Natural killer cell (primary cell): ENCODE measurements around the gene HNRNPA1. TPM values are rescaled to one million over a fixed set of nuclear protein-coding genes. Genes with fewer than 3 reads are reported as not detected.
A peak's percentile ranks its signal among the peaks of the same experiment; 100 is the strongest.
"Not testable (repeated sequence)": the region's sequence is repeated elsewhere in the genome, so short reads cannot be mapped to it uniquely, and the experiment has no call there.

Source experiments
- ATAC-seq, 3 donors: fragments of 150-1000 bp in 2 of 3; fragments of 200-7000 bp in 1 of 3; cut with Tn5 transposase; 1 replicate in 1 of 3; 2 replicates in 2 of 3; pipeline ENCODE4 v1.10.0; 2021; ENCODE audit warnings: mild to moderate bottlenecking in 2 of 3, moderate library complexity in 2 of 3
- DNase-seq, 2 donors: peaks; one replicate each; pipeline versions ENCODE4 v3.0.0 to v3.0.0-alpha.2; 2013 to 2021; ENCODE audit warnings: mixed read lengths in 1 of 2
- H3K27ac ChIP-seq: one replicate; pipeline ENCODE4 v1.5.1; 2013; ENCODE audit warnings: mild to moderate bottlenecking, low read length
- H3K27me3 ChIP-seq: one replicate; pipeline ENCODE4 v1.6.1; 2013; ENCODE audit warnings: low read length; ENCODE audit not compliant: control insufficient read depth, insufficient read depth
- H3K36me3 ChIP-seq: one replicate; pipeline ENCODE4 v1.6.1; 2013; ENCODE audit warnings: low read length; ENCODE audit not compliant: control insufficient read depth, insufficient read depth
- H3K4me1 ChIP-seq: one replicate; pipeline ENCODE4 v1.6.1; 2013; ENCODE audit warnings: low read length; ENCODE audit not compliant: control insufficient read depth, insufficient read depth
- H3K4me3 ChIP-seq: one replicate; pipeline ENCODE4 v1.5.1; 2013; ENCODE audit warnings: low read length
- H3K9me3 ChIP-seq: one replicate; pipeline ENCODE4 v1.6.1; 2013; ENCODE audit warnings: low read length; ENCODE audit not compliant: control insufficient read depth, insufficient read depth
- H3K27ac Mint-ChIP-seq, 2 donors: one replicate each; pipeline ENCODE4 v1.8.0; 2022; ENCODE audit warnings: mild to moderate bottlenecking in 2 of 2, mixed read lengths in 2 of 2, moderate library complexity in 1 of 2
- H3K27me3 Mint-ChIP-seq, 2 donors: one replicate each; pipeline ENCODE4 v1.8.0; 2022; ENCODE audit warnings: low read depth in 2 of 2, mixed read lengths in 2 of 2
- H3K36me3 Mint-ChIP-seq: one replicate; pipeline ENCODE4 v1.8.0; 2022; ENCODE audit warnings: mixed read lengths
- H3K4me1 Mint-ChIP-seq, 2 donors: one replicate each; pipeline ENCODE4 v1.8.0; 2022; ENCODE audit warnings: mixed read lengths in 2 of 2
- H3K4me3 Mint-ChIP-seq: one replicate; pipeline ENCODE4 v1.8.0; 2022; ENCODE audit warnings: mild to moderate bottlenecking, moderate library complexity, mixed read lengths
- H3K9me3 Mint-ChIP-seq, 2 donors: one replicate each; pipeline ENCODE4 v1.8.0; 2022; ENCODE audit warnings: mixed read lengths in 2 of 2
- CTCF ChIP-seq: fragments of 200-600 bp; IDR thresholded peaks from one replicate; pipeline ENCODE4 v1.8.0; 2022; ENCODE audit warnings: antibody characterized with exemption
- WGBS: methylation state at CpG from one replicate; pipeline ENCODE4 v1.1.7; 2013; ENCODE audit warnings: missing lambda C conversion rate; ENCODE audit not compliant: insufficient coverage; 5-methylcytosine and 5-hydroxymethylcytosine counted together
- intact Hi-C: fragments of 100-400 bp; cut with micrococcal nuclease; formaldehyde crosslinking; loops from one replicate; pipeline ENCODE4 v1.14.2; 2022
- total RNA-seq, 4 donors: library from RNA; stranded (reverse); fragments of 120-200 nt in 1 of 4; gene quantifications; one replicate each; pipeline versions ENCODE4 v1.2.3 to v1.2.4, GENCODE V29; 2013 to 2022

The HNRNPA1 gene
- total RNA-seq: 1,000 to 10,000 TPM; 1,172 to 1,525 (median 1,292) TPM
- 561 TPM for total RNA-seq (2013)

GRCh38 chr12:54280468-54281260 is at the start of gene HNRNPA1:
Gene HNRNPA1, plus strand, starts transcription at chr12:54280726. Its CDS starts 82 bp downstream, at chr12:54280808.
- Histone ChIP-seq H3K9me3 (no peaks in the 10 kb centered on the region), H3K27ac (peak within 1 kb of the TSS; percentile 94), H3K36me3 (peaks cover 40% of the 10 kb centered on the region), H3K4me3 (peak within 1 kb of the TSS; percentile 77), H3K27me3 (no peaks in the 10 kb centered on the region), H3K4me1 (peaks cover 45% of the 10 kb centered on the region)
- DNase-seq: peak; percentile 90 to 99
- under 1% methylated on average over 48 of the region's 48 CpGs for WGBS
- no peak for TF ChIP-seq CTCF
- H3K36me3 Mint-ChIP-seq: peaks cover 34% of the 10 kb centered on the region
- H3K4me3 Mint-ChIP-seq: no peak within 1 kb of the TSS
- ATAC-seq: peak; percentile 78 to 93 (median 81)
- H3K27ac Mint-ChIP-seq: no peak within 1 kb of the TSS
- no peaks in the 10 kb centered on the region for H3K27me3 Mint-ChIP-seq
- H3K4me1 Mint-ChIP-seq: peaks cover 3 to 7% of the 10 kb centered on the region in 2 donors
- intact Hi-C loops: loop anchor here (1.0 to 10.0 kb wide), 5 partner anchors 44 to 323 kb away; partner anchors contain the start of genes COPZ1 and NCKAP1L
- H3K9me3 Mint-ChIP-seq: no peaks in the 10 kb centered on the region

GRCh38 chr12:54231269-54231668 is 49.3 kb upstream of the HNRNPA1 start:
- H3K9me3 ChIP-seq, H3K27ac ChIP-seq, ATAC-seq, intact Hi-C loops, H3K27me3 ChIP-seq, H3K4me1 Mint-ChIP-seq, H3K27me3 Mint-ChIP-seq, H3K4me1 ChIP-seq, H3K4me3 ChIP-seq, DNase-seq, H3K36me3 Mint-ChIP-seq, H3K27ac Mint-ChIP-seq, H3K36me3 ChIP-seq, H3K9me3 Mint-ChIP-seq, H3K4me3 Mint-ChIP-seq: not testable (repeated sequence)
- WGBS: 94% methylated on average over 3 of the region's 3 CpGs

- no peaks in the 10 kb centered on the region for H3K36me3 ChIP-seq
- H3K4me1 ChIP-seq: no peaks in the 10 kb centered on the region
- no peak for TF ChIP-seq CTCF
- H3K27ac ChIP-seq: no peak overlapping the region
- 96% methylated on average over 2 of the region's 2 CpGs for WGBS
- no peak overlapping the region for H3K4me3 ChIP-seq
- intact Hi-C loops: no loop called here
- Mint-ChIP-seq H3K27me3 (no peaks in the 10 kb centered on the region), H3K4me3 (no peak overlapping the region), H3K9me3 (no peaks in the 10 kb centered on the region), H3K4me1 (peaks cover 8% of the 10 kb centered on the region in 2 donors), H3K36me3 (no peaks in the 10 kb centered on the region), H3K27ac (no peak overlapping the region)
- DNase-seq (no peak), ATAC-seq (no peak)
- no peaks in the 10 kb centered on the region for H3K27me3 ChIP-seq
- H3K9me3 ChIP-seq: no peaks in the 10 kb centered on the region
Measured at GRCh38 chr12:54232790-54233189, 47.7 kb upstream of the HNRNPA1 start.

GRCh38 chr12:54238531-54238930 is 42.0 kb upstream of the HNRNPA1 start:
- H3K9me3 Mint-ChIP-seq: no peaks in the 10 kb centered on the region
- peaks cover 8% of the 10 kb centered on the region in 2 donors for H3K4me1 Mint-ChIP-seq
- no peaks in the 10 kb centered on the region for H3K4me1 ChIP-seq
- H3K4me3 ChIP-seq: no peak overlapping the region
- H3K4me3 Mint-ChIP-seq: no peak overlapping the region
- H3K9me3 ChIP-seq: no peaks in the 10 kb centered on the region
- intact Hi-C loops: no loop called here
- no peaks in the 10 kb centered on the region for H3K27me3 ChIP-seq
- ATAC-seq: no peak
- H3K27ac ChIP-seq: no peak overlapping the region
- H3K27ac Mint-ChIP-seq: no peak overlapping the region
- WGBS: 90% methylated on average over 1 of the region's 1 CpG
- H3K36me3 Mint-ChIP-seq: peaks cover 12% of the 10 kb centered on the region
- peaks cover 17% of the 10 kb centered on the region for H3K36me3 ChIP-seq
- DNase-seq: no peak
- no peak for TF ChIP-seq CTCF
- no peaks in the 10 kb centered on the region for H3K27me3 Mint-ChIP-seq
